ENCODE results near the gene ACSF3. TPM values are rescaled to one million over a fixed set of nuclear protein-coding genes. Genes with fewer than 3 reads are reported as not detected.

The ACSF3 gene
- total and polyA plus RNA-seq, 2 of the 4 experiments (the other 2 are of a cell fraction) = 9.5 to 14.2 TPM

- DNase-seq = no peak
- Histone ChIP-seq H3K56ac (ENCODE audit: extremely low read depth, insufficient read depth, low read length) (no peak overlapping the region), H2AK9ac (replicated peaks; ENCODE audit: low read depth, low read length, poor library complexity) (no peak overlapping the region), H4K20me1 (ENCODE audit: insufficient read depth, low read length) (no peaks in the 10 kb centered on the region; the same call in 1 of the 2 replicates), H3K9ac (ENCODE audit: low read depth, low read length) (no peak overlapping the region), H3K18ac (ENCODE audit: low read depth, low read length) (no peak overlapping the region), H3K27ac (ENCODE audit: insufficient read depth, low read length) (no peak overlapping the region), H2AK5ac (ENCODE audit: low read depth, low read length) (no peak overlapping the region), H3K14ac (replicated peaks; ENCODE audit: low read depth, low read length) (no peak overlapping the region), H3K4ac (ENCODE audit: low read depth, low read length) (no peak overlapping the region), H4K5ac (ENCODE audit: low read depth, low read length) (no peak overlapping the region), H2BK20ac (ENCODE audit: low read depth, low read length) (no peak overlapping the region), H3K36me3 (ENCODE audit: control insufficient read depth, insufficient read depth, low read length) (peaks cover 56% of the 10 kb centered on the region), H3K9me3 (ENCODE audit: control insufficient read depth, insufficient read depth, low read length) (no peaks in the 10 kb centered on the region), H2BK15ac (ENCODE audit: low read depth, low read length) (no peak overlapping the region), H3K79me1 (ENCODE audit: low read depth in 1 of 2, low read length in 2 of 2) (peaks cover 0 to 5% of the 10 kb centered on the region in 2 experiments; a peak in 2 of 4 replicates), H4K91ac (ENCODE audit: insufficient read depth, low read depth, low read length) (no peak overlapping the region), H3K4me2 (ENCODE audit: low read depth, low read length) (no peak overlapping the region), H3K9me1 (ENCODE audit: insufficient read depth, low read length) (peaks cover 8% of the 10 kb centered on the region), H2BK5ac (ENCODE audit: low read depth, low read length, poor library complexity, severe bottlenecking) (no peak overlapping the region), H2BK120ac (ENCODE audit: low read depth, low read length) (no peak overlapping the region), H3K23ac (ENCODE audit: low read depth, low read length) (no peak overlapping the region), H2AFZ (replicated peaks; ENCODE audit: low read length, poor library complexity) (no peak overlapping the region), H3K4me1 (ENCODE audit: control insufficient read depth, insufficient read depth, low read length) (no peaks in the 10 kb centered on the region), H3K27me3 (ENCODE audit: control insufficient read depth, insufficient read depth, low read length) (no peaks in the 10 kb centered on the region), H4K8ac (ENCODE audit: low read depth in 2 of 2, low read length in 2 of 2) (no peak overlapping the region), H3K4me3 (ENCODE audit: insufficient read depth, low read depth, low read length) (no peak overlapping the region)
- BruUV-seq (replicated peaks) = no TSS peak
- ChIA-PET CTCF (no interaction called here), POLR2A (ENCODE audit: unreplicated experiment) (no interaction called here)
- no peak for TF ChIP-seq NFE2L2 (IDR thresholded peaks at IDR 0.05; ENCODE audit: low read depth, low read length)
- TF ChIP-seq RFX5 (IDR thresholded peaks at IDR 0.05; ENCODE audit: low read depth, low read length) = no peak
- TF ChIP-seq MAZ (IDR thresholded peaks at IDR 0.05; ENCODE audit: borderline replicate concordance, low read depth, low read length) = no peak
- no peak for TF ChIP-seq SMC3 (IDR thresholded peaks at IDR 0.05; ENCODE audit: low read depth, low read length)
- TF ChIP-seq POLR2A (IDR thresholded peaks at IDR 0.05; ENCODE audit: low read depth, low read length) = no peak
- no peak for TF ChIP-seq CEBPB (IDR thresholded peaks at IDR 0.05; ENCODE audit: low read depth, low read length)
- TF ChIP-seq BHLHE40 (IDR thresholded peaks at IDR 0.05; ENCODE audit: low read depth, low read length) = no peak
- TF ChIP-seq CTCF (conservative IDR thresholded peaks at IDR 0.05; ENCODE audit: low read depth, low read length) = no peak
- no peak for TF ChIP-seq FOS (IDR thresholded peaks at IDR 0.05; ENCODE audit: low read depth, low read length)
- no peak for TF ChIP-seq USF2 (IDR thresholded peaks at IDR 0.05; ENCODE audit: low read depth, low read length)
- TF ChIP-seq MAFK (IDR thresholded peaks at IDR 0.05; ENCODE audit: low read depth, low read length) = no peak
- TF ChIP-seq RCOR1 (IDR thresholded peaks at IDR 0.05; ENCODE audit: insufficient replicate concordance, low read length) = no peak
- no peak for TF ChIP-seq MXI1 (IDR thresholded peaks at IDR 0.05; ENCODE audit: borderline replicate concordance, low read depth, low read length)
- TF ChIP-seq ELK1 (IDR thresholded peaks at IDR 0.05; ENCODE audit: borderline replicate concordance, low read depth, low read length) = no peak
- no peak for TF ChIP-seq RAD21 (IDR thresholded peaks at IDR 0.05; ENCODE audit: low read length)
- no peak for TF ChIP-seq CHD1 (IDR thresholded peaks at IDR 0.05; ENCODE audit: low read depth, low read length)
- ATAC-seq (ENCODE audit: low read depth) = no peak
- dilution Hi-C loops (cut with HindIII; ENCODE audit: low sequenced_read_pairs, unreplicated experiment) = no loop called here
- 94% methylated on average over 6 of the region's 14 CpGs; no CpG with 5 or more reads in 1 of the 2 experiments for WGBS, 2 experiments (ENCODE audit: extremely low coverage in 2 of 2, insufficient read length in 1 of 2)
- in situ Hi-C loops (cut with MboI; ENCODE audit: low sequenced_read_pairs) = no loop called here
- intact Hi-C loops (cut with micrococcal nuclease) = no loop called here
These were observed 26.6 kb downstream of the ACSF3 start for GRCh38 chr16:89120281-89120680.
